ENCODE results near the gene TMEM205.
A peak's percentile ranks its signal among the peaks of the same experiment; 100 is the strongest.

Gene TMEM205

DNA sequence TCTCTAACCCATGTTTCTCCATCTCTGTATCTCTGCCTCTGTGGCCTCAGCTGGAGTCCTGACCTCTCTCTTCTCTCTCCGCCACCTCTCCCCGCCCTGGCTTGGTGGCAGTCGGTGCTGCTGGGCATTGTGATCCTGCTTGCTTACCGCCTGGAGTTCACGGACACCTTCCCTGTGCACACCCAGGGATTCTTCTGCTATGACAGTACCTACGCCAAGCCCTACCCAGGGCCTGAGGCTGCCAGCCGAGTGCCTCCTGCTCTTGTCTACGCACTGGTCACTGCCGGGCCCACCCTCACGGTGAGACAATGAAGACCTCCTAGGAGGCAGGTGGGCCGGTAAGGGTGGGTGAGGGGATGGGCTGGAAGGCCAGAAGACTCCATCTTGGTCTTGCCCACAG, 13.4 kb upstream of the TMEM205 start:
- H3K36me3 ChIP-seq (ENCODE audit: insufficient read depth, low read length), result peaks cover 4% of the 10 kb centered on the region
- H3K27ac ChIP-seq (ENCODE audit: low read length), result no peak overlapping the region
- DNase-seq (no peak), ATAC-seq (ENCODE audit: insufficient read depth, low read depth) (no peak)
- no peak for TF ChIP-seq EZH2 (IDR thresholded peaks at IDR 0.05; ENCODE audit: borderline replicate concordance, low read depth, low read length, severe bottlenecking)
- TF ChIP-seq, protein P1, sequence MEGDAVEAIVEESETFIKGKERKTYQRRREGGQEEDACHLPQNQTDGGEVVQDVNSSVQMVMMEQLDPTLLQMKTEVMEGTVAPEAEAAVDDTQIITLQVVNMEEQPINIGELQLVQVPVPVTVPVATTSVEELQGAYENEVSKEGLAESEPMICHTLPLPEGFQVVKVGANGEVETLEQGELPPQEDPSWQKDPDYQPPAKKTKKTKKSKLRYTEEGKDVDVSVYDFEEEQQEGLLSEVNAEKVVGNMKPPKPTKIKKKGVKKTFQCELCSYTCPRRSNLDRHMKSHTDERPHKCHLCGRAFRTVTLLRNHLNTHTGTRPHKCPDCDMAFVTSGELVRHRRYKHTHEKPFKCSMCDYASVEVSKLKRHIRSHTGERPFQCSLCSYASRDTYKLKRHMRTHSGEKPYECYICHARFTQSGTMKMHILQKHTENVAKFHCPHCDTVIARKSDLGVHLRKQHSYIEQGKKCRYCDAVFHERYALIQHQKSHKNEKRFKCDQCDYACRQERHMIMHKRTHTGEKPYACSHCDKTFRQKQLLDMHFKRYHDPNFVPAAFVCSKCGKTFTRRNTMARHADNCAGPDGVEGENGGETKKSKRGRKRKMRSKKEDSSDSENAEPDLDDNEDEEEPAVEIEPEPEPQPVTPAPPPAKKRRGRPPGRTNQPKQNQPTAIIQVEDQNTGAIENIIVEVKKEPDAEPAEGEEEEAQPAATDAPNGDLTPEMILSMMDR (IDR thresholded peaks at IDR 0.05; ENCODE audit: borderline replicate concordance, extremely low read depth, low read length, poor library complexity, severe bottlenecking), result no peak
- H3K4me1 ChIP-seq (ENCODE audit: insufficient read depth, low read length), result peaks cover 11% of the 10 kb centered on the region
- H3K4me3 ChIP-seq (ENCODE audit: low read depth in 1 of 2, low read length in 2 of 2), result no peak overlapping the region
- H3K4me2 ChIP-seq (ENCODE audit: insufficient read depth, low read length), result no peak overlapping the region
- peaks cover 3% of the 10 kb centered on the region; the same call in 1 of the 2 replicates for H4K20me1 ChIP-seq (ENCODE audit: insufficient read depth, low read length)
- no peaks in the 10 kb centered on the region for H3K27me3 ChIP-seq (ENCODE audit: insufficient read depth, low read length, poor library complexity)
- no peak overlapping the region for H2AFZ ChIP-seq (ENCODE audit: low read depth, low read length)
- H3K9me3 ChIP-seq (ENCODE audit: insufficient read depth, low read length, severe bottlenecking), result no peaks in the 10 kb centered on the region
- no peak overlapping the region for H3K9ac ChIP-seq (ENCODE audit: low read depth, low read length)
- no peaks in the 10 kb centered on the region for H3K79me2 ChIP-seq (ENCODE audit: insufficient read depth, low read length)

DNA sequence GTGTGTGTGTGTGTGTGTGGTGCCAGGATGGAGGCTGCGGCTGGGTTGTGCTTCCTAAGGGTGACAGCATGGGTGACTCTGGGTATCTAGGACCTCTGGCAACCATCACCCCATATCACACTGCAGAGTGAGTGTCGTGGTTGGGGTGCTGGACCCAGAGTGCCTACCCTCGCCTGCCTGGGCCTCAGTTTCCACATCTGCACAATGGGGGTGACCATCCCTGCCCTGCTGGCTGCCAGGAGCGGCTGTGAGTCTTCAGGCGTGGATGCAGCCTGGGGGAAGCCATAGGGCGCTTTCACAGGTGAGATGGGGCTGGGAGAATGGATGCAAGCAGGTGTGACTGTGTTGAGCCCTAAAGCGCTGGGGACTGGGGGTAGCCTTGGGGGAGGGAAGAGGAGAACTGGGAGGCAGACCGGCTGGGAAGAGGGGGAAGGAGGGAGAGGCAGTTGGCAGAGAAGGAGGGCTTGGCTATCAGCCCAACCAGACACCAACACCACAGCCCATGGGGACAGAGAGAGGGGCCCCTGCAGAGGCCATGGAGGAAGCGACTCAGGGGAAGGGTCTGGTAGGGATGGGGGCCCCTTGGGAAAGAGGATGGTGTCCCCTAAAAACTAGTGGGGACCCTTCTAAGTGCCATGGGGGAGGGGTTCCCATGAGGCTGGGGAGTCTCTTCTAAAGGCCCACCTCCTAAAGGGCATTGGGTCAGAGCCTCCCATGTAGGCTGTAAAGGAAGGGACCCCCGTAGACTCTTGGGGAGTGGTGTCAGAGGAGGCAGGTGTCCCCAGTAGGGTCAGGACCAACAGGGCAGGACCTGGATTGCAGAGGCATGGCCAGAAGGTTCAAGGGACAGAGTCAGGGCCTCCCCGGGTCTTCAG, 10.8 kb upstream of the TMEM205 start:
- H3K36me3 ChIP-seq (ENCODE audit: insufficient read depth, low read length), result peaks cover 4% of the 10 kb centered on the region; the same call in 1 of the 2 replicates
- H3K27ac ChIP-seq (ENCODE audit: low read length), result no peak overlapping the region
- H4K20me1 ChIP-seq (ENCODE audit: insufficient read depth, low read length), result peaks cover 3% of the 10 kb centered on the region; the same call in 1 of the 2 replicates
- H2AFZ ChIP-seq (ENCODE audit: low read depth, low read length), result no peak overlapping the region
- TF ChIP-seq, protein P1 (IDR thresholded peaks at IDR 0.05; ENCODE audit: borderline replicate concordance, extremely low read depth, low read length, poor library complexity, severe bottlenecking), result no peak
- TF ChIP-seq EZH2 (IDR thresholded peaks at IDR 0.05; ENCODE audit: borderline replicate concordance, low read depth, low read length, severe bottlenecking), result no peak
- H3K9me3 ChIP-seq (ENCODE audit: insufficient read depth, low read length, severe bottlenecking), result no peaks in the 10 kb centered on the region
- no peak overlapping the region for H3K9ac ChIP-seq (ENCODE audit: low read depth, low read length)
- no peaks in the 10 kb centered on the region for H3K79me2 ChIP-seq (ENCODE audit: insufficient read depth, low read length)
- H3K27me3 ChIP-seq (ENCODE audit: insufficient read depth, low read length, poor library complexity), result no peaks in the 10 kb centered on the region
- no peak overlapping the region for H3K4me2 ChIP-seq (ENCODE audit: insufficient read depth, low read length)
- peaks cover 11% of the 10 kb centered on the region for H3K4me1 ChIP-seq (ENCODE audit: insufficient read depth, low read length)
- DNase-seq, result no peak
- H3K4me3 ChIP-seq (ENCODE audit: low read depth in 1 of 2, low read length in 2 of 2), result no peak overlapping the region
- no peak for ATAC-seq (ENCODE audit: insufficient read depth, low read depth)

DNA sequence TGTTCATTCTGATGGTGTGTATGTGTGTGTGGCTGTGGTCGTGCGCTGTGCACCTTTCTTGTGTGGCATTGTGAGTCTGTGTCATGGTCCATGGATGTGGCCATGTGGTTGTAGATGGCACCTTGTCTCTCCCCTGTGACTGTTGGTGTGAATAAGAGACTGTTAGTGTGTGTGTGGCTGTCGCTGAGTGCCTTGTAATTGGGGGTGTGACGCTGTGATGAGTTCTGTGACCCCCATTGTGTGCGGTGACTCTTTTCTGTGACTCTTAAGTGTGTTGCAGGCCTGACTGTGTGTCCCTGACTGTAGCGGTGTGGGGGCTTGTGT, 10.0 kb upstream of the TMEM205 start:
- Histone ChIP-seq H3K27me3 (ENCODE audit: insufficient read depth, low read length, poor library complexity) (no peaks in the 10 kb centered on the region), H4K20me1 (ENCODE audit: insufficient read depth, low read length) (peaks cover 3% of the 10 kb centered on the region; the same call in 1 of the 2 replicates), H3K27ac (ENCODE audit: low read length) (no peak overlapping the region), H3K79me2 (ENCODE audit: insufficient read depth, low read length) (no peaks in the 10 kb centered on the region), H3K9ac (ENCODE audit: low read depth, low read length) (no peak overlapping the region; the same call in 1 of the 2 replicates), H3K4me1 (ENCODE audit: insufficient read depth, low read length) (peaks cover 11% of the 10 kb centered on the region), H3K9me3 (ENCODE audit: insufficient read depth, low read length, severe bottlenecking) (no peaks in the 10 kb centered on the region), H2AFZ (ENCODE audit: low read depth, low read length) (no peak overlapping the region), H3K4me2 (ENCODE audit: insufficient read depth, low read length) (peak overlapping the region; percentile 70), H3K4me3 (ENCODE audit: low read depth in 1 of 2, low read length in 2 of 2) (peak overlapping the region in 1 of 2 experiments; percentile 53; a peak in 2 of 4 replicates), H3K36me3 (ENCODE audit: insufficient read depth, low read length) (0 out of 2 replicates have a peak, but pooled peaks cover under 1% of the 10 kb centered on the region)
- no peak for TF ChIP-seq EZH2 (IDR thresholded peaks at IDR 0.05; ENCODE audit: borderline replicate concordance, low read depth, low read length, severe bottlenecking)
- TF ChIP-seq, protein P1 (IDR thresholded peaks at IDR 0.05; ENCODE audit: borderline replicate concordance, extremely low read depth, low read length, poor library complexity, severe bottlenecking), result no peak
- DNase-seq (no peak), ATAC-seq (ENCODE audit: insufficient read depth, low read depth) (no peak)
